Stimulated activated CD8-positive, alpha-beta memory T cell treated with anti-CD3 and anti-CD28 coated beads, Interleukin-4, amount 100 ng/mL, for 4 hours (primary cell): ENCODE data around the gene ARID1B.

Source experiments
- DNase-seq, 2 donors: peaks; one replicate each; pipeline ENCODE4 v3.0.0-alpha.2; 2020; ENCODE audit warnings: low read depth in 2 of 2, low spot score in 1 of 2

The ARID1B gene

GRCh38 chr6:156954816-156955215 lies 177.6 kb downstream of the ARID1B start:
- DNase-seq, result no peak

DNA sequence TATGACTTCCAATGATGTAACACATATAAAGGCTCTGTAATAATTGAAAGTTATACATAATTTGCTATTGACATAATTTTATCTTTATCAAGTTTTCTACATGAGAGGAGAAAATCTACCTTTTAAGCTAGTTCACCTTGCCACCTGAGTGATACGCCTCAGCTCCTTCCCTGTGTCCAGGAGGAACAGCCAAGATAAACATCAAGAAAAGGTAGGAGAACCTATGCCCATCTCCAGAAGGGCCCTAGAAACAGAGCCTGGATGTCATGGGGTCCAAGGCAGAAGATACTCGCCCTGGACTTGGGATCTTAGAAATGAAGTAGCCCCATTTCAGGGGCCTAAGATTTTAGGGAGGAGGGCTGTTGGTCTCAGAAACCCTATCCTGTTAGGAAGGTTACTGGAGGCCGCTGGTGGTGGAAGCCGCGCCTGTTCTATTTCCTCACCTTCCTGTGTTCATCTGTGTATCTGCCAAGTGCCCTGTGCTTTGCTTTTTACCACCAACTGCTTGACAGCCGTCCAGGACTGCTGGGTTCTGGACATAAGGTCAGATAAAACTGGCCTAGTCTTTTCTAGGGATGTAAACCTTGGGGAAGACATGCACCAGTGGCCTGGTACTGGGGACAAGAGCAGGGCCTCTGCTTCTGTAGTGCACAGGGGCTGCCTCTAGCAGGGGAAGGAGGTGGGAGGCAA lies 178.5 kb downstream of the ARID1B start:
- no peak for DNase-seq

DNA sequence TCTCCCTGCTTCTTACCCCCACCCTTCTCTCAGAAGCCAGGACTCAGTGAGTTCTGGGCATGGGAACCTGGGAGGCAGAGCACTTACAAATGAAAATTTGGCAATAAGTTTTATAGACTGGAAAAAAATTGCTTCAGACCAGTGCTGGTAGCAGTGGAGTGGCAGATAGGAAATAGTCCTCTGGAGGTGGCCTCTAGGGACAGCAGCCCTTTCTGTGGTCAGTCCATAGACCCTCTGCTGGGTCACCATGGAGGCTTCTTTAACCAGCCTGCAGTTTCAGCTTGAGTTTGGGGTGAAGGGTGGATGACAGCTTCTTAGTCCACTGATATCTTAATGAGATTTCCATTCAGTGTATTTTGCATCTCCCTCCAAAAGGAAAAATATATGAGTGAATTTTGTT lies 179.1 kb downstream of the ARID1B start:
- DNase-seq, result no peak

- DNase-seq, result no peak
These were observed 180.9 kb downstream of the ARID1B start for GRCh38 chr6:156957931-156958547.

- no peak for DNase-seq
These were observed 183.3 kb downstream of the ARID1B start for GRCh38 chr6:156960525-156960924.

GRCh38 chr6:156961282-156961892 lies 184.2 kb downstream of the ARID1B start:
- DNase-seq, result no peak

- DNase-seq, result no peak
These were observed 186.8 kb downstream of the ARID1B start for GRCh38 chr6:156963712-156964700.

GRCh38 chr6:156967852-156968251 lies 190.7 kb downstream of the ARID1B start:
- no peak for DNase-seq

DNA sequence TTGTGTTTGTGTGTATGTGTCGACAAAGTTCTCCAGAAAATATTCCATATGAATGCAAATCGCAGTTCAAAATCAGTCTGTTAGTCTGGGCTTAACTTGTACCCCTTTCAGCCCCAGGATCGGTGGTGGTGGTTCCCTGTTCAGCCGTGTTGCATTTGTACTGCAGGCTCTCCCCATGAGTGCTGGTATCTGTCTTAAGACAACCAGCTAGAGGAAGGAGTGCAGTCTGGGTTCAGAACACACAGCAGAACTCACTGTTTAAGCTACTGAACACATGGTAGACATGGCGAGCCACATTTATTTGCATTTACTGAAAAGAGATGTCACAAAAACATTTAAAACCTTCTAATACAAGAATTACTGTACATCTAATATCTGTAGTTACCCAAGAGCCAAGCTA lies 192.1 kb downstream of the ARID1B start:
- no peak for DNase-seq

GRCh38 chr6:156970595-156971112 lies 193.5 kb downstream of the ARID1B start:
- DNase-seq, result no peak

- DNase-seq, result no peak
These were observed 194.1 kb downstream of the ARID1B start for GRCh38 chr6:156971153-156971885.

DNA sequence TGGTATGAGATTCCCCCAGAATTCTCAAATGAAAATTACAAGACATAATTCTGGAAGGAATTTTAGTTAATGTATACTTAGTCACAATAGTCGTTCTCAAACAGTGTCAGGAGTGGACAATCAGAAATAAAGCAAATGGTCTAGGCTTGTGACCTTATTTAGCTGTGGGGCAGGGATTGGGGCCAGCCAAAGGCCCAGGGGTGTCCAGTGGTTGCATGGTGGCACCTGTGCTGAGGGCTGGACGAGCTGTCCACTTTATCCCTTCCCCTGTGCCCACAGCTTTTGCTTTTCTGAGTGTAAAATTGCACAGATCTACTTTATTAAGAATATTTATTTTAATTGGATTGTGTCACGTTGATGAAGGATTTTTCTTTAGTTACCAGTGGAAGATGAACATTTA lies 195.0 kb downstream of the ARID1B start:
- no peak for DNase-seq

- no peak for DNase-seq
These were observed 197.7 kb downstream of the ARID1B start for GRCh38 chr6:156974830-156975261.

DNA sequence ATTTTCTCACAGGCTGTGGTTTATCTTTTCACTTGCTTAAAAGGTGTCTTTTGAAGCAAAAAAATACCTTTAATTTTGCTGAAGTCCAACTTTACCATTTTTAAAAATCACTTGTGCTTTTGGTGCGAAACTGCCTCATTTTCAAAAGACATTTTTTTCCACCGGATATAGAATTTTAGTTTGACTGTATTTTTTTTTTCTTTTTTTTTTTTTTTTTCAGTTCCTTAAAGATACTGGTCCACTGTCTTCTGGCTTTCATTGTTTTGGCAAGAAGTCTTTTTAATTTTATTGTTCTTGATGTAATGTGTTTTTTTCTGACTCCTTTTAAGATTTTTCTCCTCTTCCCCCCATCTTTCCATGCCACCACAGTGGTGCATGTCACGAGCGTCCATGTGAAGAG lies 198.2 kb downstream of the ARID1B start:
- no peak for DNase-seq

- DNase-seq, result no peak
These were observed 199.3 kb downstream of the ARID1B start for GRCh38 chr6:156976216-156977127.

DNA sequence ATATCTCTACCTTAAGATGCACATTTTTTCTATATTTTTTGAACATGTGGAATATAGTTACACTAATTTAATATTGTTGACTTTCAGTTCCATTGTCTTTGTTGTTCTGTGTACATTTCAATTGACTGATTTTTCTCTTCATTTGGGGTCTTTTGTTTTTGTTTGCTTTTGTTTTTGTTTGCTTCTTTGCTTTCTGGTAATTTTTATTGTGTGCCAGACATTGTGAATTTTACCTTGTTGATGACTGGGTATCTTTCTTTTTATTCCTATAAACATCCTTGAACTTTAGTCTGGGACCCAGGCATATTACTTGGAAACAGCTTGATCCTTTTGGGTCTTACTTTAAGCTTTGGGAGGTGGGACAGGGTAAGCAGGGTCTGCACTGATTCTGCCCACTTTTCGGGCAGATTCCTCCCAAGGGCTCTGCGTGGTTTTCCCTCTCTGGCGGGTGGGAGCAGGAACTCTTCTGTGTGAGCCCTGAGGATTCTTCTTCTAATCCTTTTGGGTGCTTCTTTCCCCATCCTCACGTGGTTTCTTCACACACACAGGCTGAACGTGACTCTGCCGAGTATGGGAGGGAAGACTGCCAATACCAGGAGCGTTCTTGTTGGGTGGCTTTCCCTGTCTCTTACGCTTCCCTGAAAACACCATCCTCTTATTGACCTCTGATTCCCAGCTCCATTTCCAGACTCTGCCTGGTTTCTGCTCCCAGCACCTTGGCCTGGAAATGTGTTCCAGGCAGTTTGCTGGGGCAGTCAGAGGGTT lies 200.5 kb downstream of the ARID1B start:
- no peak for DNase-seq

DNA sequence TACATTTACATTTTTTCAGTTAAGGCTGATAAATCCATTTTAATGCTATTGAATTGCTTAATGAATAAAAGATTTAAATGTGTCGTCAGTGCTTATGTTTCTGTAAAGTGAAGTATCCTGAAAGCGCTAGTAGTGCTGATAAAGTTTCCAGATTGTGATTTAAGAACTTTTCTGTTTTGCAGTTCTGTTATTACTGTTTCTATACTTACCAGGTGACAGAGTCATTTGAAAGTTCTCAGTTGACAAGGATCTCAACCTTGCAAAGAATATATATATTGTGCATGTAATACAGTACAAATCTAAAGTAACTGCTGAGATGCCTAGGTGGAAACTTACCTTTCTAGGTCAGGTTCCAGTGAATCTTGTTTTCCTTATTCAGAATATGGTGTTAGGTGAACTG lies 201.8 kb downstream of the ARID1B start:
- DNase-seq, result no peak

DNA sequence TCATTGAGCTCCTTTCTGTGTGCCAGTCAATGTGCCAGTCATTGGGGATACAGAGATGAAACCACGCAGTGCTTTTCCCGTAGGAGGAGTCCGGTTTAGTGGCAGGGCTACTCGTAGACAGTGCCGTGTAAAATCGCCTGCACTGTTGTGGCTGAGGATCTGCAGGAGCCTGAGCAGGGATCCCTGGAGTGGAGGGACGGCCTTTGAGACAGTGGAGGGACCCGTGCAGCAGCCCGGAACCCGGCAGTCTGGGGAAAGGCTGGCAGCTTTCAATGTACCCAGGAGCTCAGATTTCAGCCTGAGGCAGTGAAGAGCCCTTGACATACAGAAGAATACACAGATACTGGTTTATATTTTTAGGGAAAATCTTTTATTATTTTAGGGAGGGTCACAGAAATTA lies 203.3 kb downstream of the ARID1B start:
- DNase-seq, result no peak

GRCh38 chr6:156980948-156981347 lies 203.8 kb downstream of the ARID1B start:
- no peak for DNase-seq
